ENCODE measurements around the gene FA2H.

Gene FA2H

GRCh38 chr16:74742051-74742481 is 32.6 kb downstream of the FA2H start:
- 0 out of 2 replicates have a peak overlapping the region, but pooled peaks have one; percentile 76 for H3K27ac ChIP-seq

GRCh38 chr16:74740795-74741304 is 33.8 kb downstream of the FA2H start:
- H3K27ac ChIP-seq: no peak overlapping the region
- TF ChIP-seq CTCF (conservative IDR thresholded peaks at IDR 0.05): no peak

More at GRCh38 chr16:74742051-74742481, 32.6 kb downstream of the FA2H start:
- TF ChIP-seq CTCF (conservative IDR thresholded peaks at IDR 0.05): no peak

GRCh38 chr16:74739275-74739674 is 35.3 kb downstream of the FA2H start:
- no peak for TF ChIP-seq CTCF (conservative IDR thresholded peaks at IDR 0.05)
- no peak overlapping the region for H3K27ac ChIP-seq

GRCh38 chr16:74738816-74739215 is 35.8 kb downstream of the FA2H start:
- TF ChIP-seq CTCF (conservative IDR thresholded peaks at IDR 0.05): no peak
- no peak overlapping the region for H3K27ac ChIP-seq

GRCh38 chr16:74738113-74738541 is 36.5 kb downstream of the FA2H start:
- no peak for TF ChIP-seq CTCF (conservative IDR thresholded peaks at IDR 0.05)
- no peak overlapping the region for H3K27ac ChIP-seq

- no peak for TF ChIP-seq CTCF (conservative IDR thresholded peaks at IDR 0.05)
- H3K27ac ChIP-seq: no peak overlapping the region
Observed at GRCh38 chr16:74737521-74737920, 37.1 kb downstream of the FA2H start.

- no peak for TF ChIP-seq CTCF (conservative IDR thresholded peaks at IDR 0.05)
- H3K27ac ChIP-seq: no peak overlapping the region
Observed at GRCh38 chr16:74736531-74737157, 38.0 kb downstream of the FA2H start.

Measured in VCaP (cell line).